ENCODE results near the gene AGO1. TPM values are rescaled to one million over a fixed set of nuclear protein-coding genes. Genes with fewer than 3 reads are reported as not detected.

AGO1 gene
- total RNA-seq, 1 donor from 2014 or later, result 35.1 TPM

DNA sequence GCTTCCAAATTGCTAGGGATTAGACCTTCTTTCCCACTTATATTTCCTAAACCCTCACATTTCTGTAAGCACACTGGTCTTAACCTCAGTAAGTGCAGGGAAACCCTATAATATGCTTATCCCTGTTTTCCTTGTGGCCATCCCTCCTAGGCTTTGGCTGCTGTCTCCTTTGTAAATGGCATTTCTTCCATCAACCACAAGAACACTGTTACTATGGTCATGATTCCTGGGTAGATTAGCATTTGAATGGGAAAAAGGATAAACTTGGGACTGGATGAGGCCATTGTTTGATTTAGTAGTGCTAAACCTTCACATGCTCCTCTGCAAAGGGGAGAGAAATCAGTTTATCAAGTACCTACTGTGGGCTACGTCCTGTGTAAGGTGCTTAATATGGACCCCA lies 31.7 kb downstream of the AGO1 start:
- Histone ChIP-seq H3K4me1 (ENCODE audit: insufficient read depth, low read length) (no peaks in the 10 kb centered on the region), H4K20me1 (ENCODE audit: insufficient read depth, low read length) (no peaks in the 10 kb centered on the region), H3K9me3 (ENCODE audit: insufficient read depth, low read depth, low read length) (no peaks in the 10 kb centered on the region), H3K4me3 (ENCODE audit: insufficient read depth, low read depth, low read length) (no peak overlapping the region), H3K79me2 (ENCODE audit: insufficient read depth, low read length) (no peaks in the 10 kb centered on the region), H3K4me2 (ENCODE audit: low read length) (no peak overlapping the region), H3K27ac (ENCODE audit: low read depth, low read length) (no peak overlapping the region), H3K36me3 (ENCODE audit: insufficient read depth, low read length) (peaks cover 35% of the 10 kb centered on the region), H3K27me3 (ENCODE audit: insufficient read depth, low read length) (no peaks in the 10 kb centered on the region), H2AFZ (ENCODE audit: low read depth, low read length) (no peak overlapping the region), H3K9ac (ENCODE audit: low read length) (no peak overlapping the region)
- Mint-ChIP-seq H3K27me3 (ENCODE audit: low read depth, unreplicated experiment) (no peaks in the 10 kb centered on the region), H3K27ac (ENCODE audit: unreplicated experiment) (no peak overlapping the region), H3K4me1 (ENCODE audit: low read depth, unreplicated experiment) (peaks cover 2% of the 10 kb centered on the region), H3K9me3 (ENCODE audit: unreplicated experiment) (no peaks in the 10 kb centered on the region), H3K36me3 (ENCODE audit: low read depth, unreplicated experiment) (peaks cover 37% of the 10 kb centered on the region), H3K4me3 (ENCODE audit: unreplicated experiment) (no peak overlapping the region)
- FAIRE-seq (no peak), DNase-seq (ENCODE audit: low read depth) (no peak)
- TF ChIP-seq, protein P1, sequence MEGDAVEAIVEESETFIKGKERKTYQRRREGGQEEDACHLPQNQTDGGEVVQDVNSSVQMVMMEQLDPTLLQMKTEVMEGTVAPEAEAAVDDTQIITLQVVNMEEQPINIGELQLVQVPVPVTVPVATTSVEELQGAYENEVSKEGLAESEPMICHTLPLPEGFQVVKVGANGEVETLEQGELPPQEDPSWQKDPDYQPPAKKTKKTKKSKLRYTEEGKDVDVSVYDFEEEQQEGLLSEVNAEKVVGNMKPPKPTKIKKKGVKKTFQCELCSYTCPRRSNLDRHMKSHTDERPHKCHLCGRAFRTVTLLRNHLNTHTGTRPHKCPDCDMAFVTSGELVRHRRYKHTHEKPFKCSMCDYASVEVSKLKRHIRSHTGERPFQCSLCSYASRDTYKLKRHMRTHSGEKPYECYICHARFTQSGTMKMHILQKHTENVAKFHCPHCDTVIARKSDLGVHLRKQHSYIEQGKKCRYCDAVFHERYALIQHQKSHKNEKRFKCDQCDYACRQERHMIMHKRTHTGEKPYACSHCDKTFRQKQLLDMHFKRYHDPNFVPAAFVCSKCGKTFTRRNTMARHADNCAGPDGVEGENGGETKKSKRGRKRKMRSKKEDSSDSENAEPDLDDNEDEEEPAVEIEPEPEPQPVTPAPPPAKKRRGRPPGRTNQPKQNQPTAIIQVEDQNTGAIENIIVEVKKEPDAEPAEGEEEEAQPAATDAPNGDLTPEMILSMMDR (IDR thresholded peaks at IDR 0.05; ENCODE audit: insufficient read depth, low read depth, low read length), result no peak
- TF ChIP-seq EZH2 (IDR thresholded peaks at IDR 0.05; ENCODE audit: insufficient read depth, low read length), result no peak

DNA sequence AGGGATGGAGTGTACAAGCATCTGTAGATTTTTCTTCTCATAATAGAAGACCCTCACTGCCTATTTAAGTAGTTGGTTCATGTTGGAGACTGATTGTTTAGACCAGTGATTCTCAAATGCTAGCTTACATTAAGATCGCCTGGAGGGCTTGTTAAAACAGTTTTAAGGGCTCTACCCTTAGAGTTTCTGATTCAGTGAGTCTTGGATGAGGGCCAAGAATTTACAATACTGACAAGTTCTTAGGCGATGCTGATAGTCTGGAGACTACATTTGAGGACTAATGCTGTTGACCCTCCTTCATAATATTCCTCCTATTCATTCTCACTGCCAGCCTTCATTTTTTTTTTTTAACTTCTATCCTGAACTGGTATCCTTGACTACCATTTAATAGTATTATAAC lies 32.7 kb downstream of the AGO1 start:
- Histone ChIP-seq H3K36me3 (ENCODE audit: insufficient read depth, low read length) (peaks cover 37% of the 10 kb centered on the region), H3K4me2 (ENCODE audit: low read length) (no peak overlapping the region), H3K79me2 (ENCODE audit: insufficient read depth, low read length) (no peaks in the 10 kb centered on the region), H3K27ac (ENCODE audit: low read depth, low read length) (no peak overlapping the region), H3K4me3 (ENCODE audit: insufficient read depth, low read depth, low read length) (no peak overlapping the region), H2AFZ (ENCODE audit: low read depth, low read length) (no peak overlapping the region), H4K20me1 (ENCODE audit: insufficient read depth, low read length) (no peaks in the 10 kb centered on the region), H3K4me1 (ENCODE audit: insufficient read depth, low read length) (no peaks in the 10 kb centered on the region), H3K9me3 (ENCODE audit: insufficient read depth, low read depth, low read length) (no peaks in the 10 kb centered on the region), H3K27me3 (ENCODE audit: insufficient read depth, low read length) (no peaks in the 10 kb centered on the region), H3K9ac (ENCODE audit: low read length) (no peak overlapping the region)
- Mint-ChIP-seq H3K36me3 (ENCODE audit: low read depth, unreplicated experiment) (peaks cover 37% of the 10 kb centered on the region), H3K27ac (ENCODE audit: unreplicated experiment) (no peak overlapping the region), H3K27me3 (ENCODE audit: low read depth, unreplicated experiment) (no peaks in the 10 kb centered on the region), H3K9me3 (ENCODE audit: unreplicated experiment) (no peaks in the 10 kb centered on the region), H3K4me3 (ENCODE audit: unreplicated experiment) (no peak overlapping the region), H3K4me1 (ENCODE audit: low read depth, unreplicated experiment) (peaks cover 2% of the 10 kb centered on the region)
- TF ChIP-seq, protein P1 (IDR thresholded peaks at IDR 0.05; ENCODE audit: insufficient read depth, low read depth, low read length), result no peak
- no peak for TF ChIP-seq EZH2 (IDR thresholded peaks at IDR 0.05; ENCODE audit: insufficient read depth, low read length)
- FAIRE-seq (no peak), DNase-seq (ENCODE audit: low read depth) (no peak)

DNA sequence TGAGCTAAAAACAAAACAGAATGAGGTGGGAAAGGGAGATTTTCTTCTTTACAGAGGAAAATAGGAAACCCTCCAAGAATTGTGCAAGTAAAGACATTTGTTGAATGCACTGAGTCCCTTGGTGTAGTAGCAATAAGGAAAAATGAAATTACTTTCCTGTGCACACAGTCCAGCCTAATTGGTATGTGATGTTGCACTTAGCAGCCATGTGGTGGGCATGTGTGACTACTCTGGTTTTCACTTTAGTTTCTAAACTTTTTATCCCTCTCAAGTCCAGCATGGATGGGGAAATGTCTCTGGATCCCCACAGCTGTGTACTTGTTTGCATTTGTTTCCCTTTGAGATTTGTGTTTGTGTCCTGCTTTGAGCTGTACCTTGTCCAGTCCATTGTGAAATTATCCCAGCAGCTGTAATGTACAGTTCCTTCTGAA lies 40.8 kb downstream of the AGO1 start:
- no peak for FAIRE-seq
- Histone ChIP-seq H3K9ac (ENCODE audit: low read length) (no peak overlapping the region), H4K20me1 (ENCODE audit: insufficient read depth, low read length) (no peaks in the 10 kb centered on the region)

More for the DNA sequence above, 40.8 kb downstream of the AGO1 start:
- TF ChIP-seq EZH2 (IDR thresholded peaks at IDR 0.05; ENCODE audit: insufficient read depth, low read length), result no peak
- TF ChIP-seq, protein P1 (IDR thresholded peaks at IDR 0.05; ENCODE audit: insufficient read depth, low read depth, low read length), result no peak
- Histone ChIP-seq H3K4me2 (ENCODE audit: low read length) (no peak overlapping the region), H3K27me3 (ENCODE audit: insufficient read depth, low read length) (no peaks in the 10 kb centered on the region), H3K36me3 (ENCODE audit: insufficient read depth, low read length) (peaks cover 7% of the 10 kb centered on the region), H2AFZ (ENCODE audit: low read depth, low read length) (no peak overlapping the region), H3K9me3 (ENCODE audit: insufficient read depth, low read depth, low read length) (no peaks in the 10 kb centered on the region), H3K79me2 (ENCODE audit: insufficient read depth, low read length) (no peaks in the 10 kb centered on the region), H3K4me3 (ENCODE audit: insufficient read depth, low read depth, low read length) (no peak overlapping the region), H3K27ac (ENCODE audit: low read depth, low read length) (no peak overlapping the region), H3K4me1 (ENCODE audit: insufficient read depth, low read length) (no peaks in the 10 kb centered on the region)
- Mint-ChIP-seq H3K27me3 (ENCODE audit: low read depth, unreplicated experiment) (no peaks in the 10 kb centered on the region), H3K4me1 (ENCODE audit: low read depth, unreplicated experiment) (peaks cover 2% of the 10 kb centered on the region), H3K36me3 (ENCODE audit: low read depth, unreplicated experiment) (peaks cover 18% of the 10 kb centered on the region), H3K27ac (ENCODE audit: unreplicated experiment) (no peak overlapping the region), H3K9me3 (ENCODE audit: unreplicated experiment) (no peaks in the 10 kb centered on the region), H3K4me3 (ENCODE audit: unreplicated experiment) (no peak overlapping the region)
- DNase-seq (ENCODE audit: low read depth), result no peak
